GM23338 (cell line): ENCODE results near the gene UTS2R. TPM values are rescaled to one million over a fixed set of nuclear protein-coding genes. Genes with fewer than 3 reads are reported as not detected.

Source experiments
- ATAC-seq: fragments of 200-7000 bp; cut with Tn5 transposase; 3 replicates; pipeline ENCODE4 v1.9.1; 2020
- DNase-seq: peaks from one replicate; pipeline ENCODE4 v3.0.0-alpha.2; 2015; ENCODE audit warnings: low spot score
- H2AFZ ChIP-seq: fragments of 200-600 bp; sonication (generic); 2 replicates; pipeline ENCODE4 v1.8.0; 2016; ENCODE audit warnings: antibody characterized with exemption, mild to moderate bottlenecking, moderate library complexity
- H3F3A ChIP-seq: fragments of 200-600 bp; sonication (generic); replicated peaks from 2 replicates; pipeline ENCODE4 v1.8.0; 2017; ENCODE audit warnings: antibody characterized with exemption, mixed run types, low read depth
- H3K27ac ChIP-seq: fragments of 200-600 bp; sonication (generic); 2 replicates; pipeline ENCODE4 v1.6.1; 2016; ENCODE audit warnings: low read depth
- H3K27me3 ChIP-seq: fragments of 200-600 bp; sonication (generic); 2 replicates; pipeline ENCODE4 v1.8.0; 2016; ENCODE audit warnings: mild to moderate bottlenecking, mixed run types, moderate library complexity; ENCODE audit not compliant: insufficient read depth
- H3K36me3 ChIP-seq: fragments of 200-600 bp; sonication (generic); 2 replicates; pipeline ENCODE4 v1.8.0; 2016; ENCODE audit warnings: mild to moderate bottlenecking; ENCODE audit not compliant: insufficient read depth
- H3K4me1 ChIP-seq: fragments of 200-600 bp; sonication (generic); 2 replicates; pipeline ENCODE4 v1.8.0; 2016; ENCODE audit warnings: mild to moderate bottlenecking, moderate library complexity; ENCODE audit not compliant: insufficient read depth
- H3K4me2 ChIP-seq: fragments of 200-600 bp; sonication (generic); 2 replicates; pipeline ENCODE4 v1.7.1; 2017; ENCODE audit warnings: mixed run types
- H3K4me3 ChIP-seq: fragments of 200-600 bp; sonication (generic); 2 replicates; pipeline ENCODE4 v1.6.1; 2016; ENCODE audit warnings: mixed run types
- H3K79me2 ChIP-seq: fragments of 200-600 bp; sonication (generic); replicated peaks from 2 replicates; pipeline ENCODE4 v1.8.0; 2017; ENCODE audit warnings: mild to moderate bottlenecking; ENCODE audit not compliant: insufficient read depth
- H3K9me2 ChIP-seq: fragments of 200-600 bp; sonication (generic); 2 replicates; pipeline ENCODE4 v1.8.0; 2017; ENCODE audit not compliant: insufficient read depth
- H4K20me1 ChIP-seq: fragments of 200-600 bp; sonication (generic); replicated peaks from 2 replicates; pipeline ENCODE4 v1.8.0; 2017; ENCODE audit warnings: mild to moderate bottlenecking; ENCODE audit not compliant: insufficient read depth
- H3K27ac Mint-ChIP-seq: 2 replicates; pipeline ENCODE4 v1.8.0; 2020; ENCODE audit warnings: inconsistent platforms, mild to moderate bottlenecking, moderate library complexity, mixed read lengths
- H3K27me3 Mint-ChIP-seq: 3 replicates; pipeline ENCODE4 v1.8.0; 2022; ENCODE audit warnings: low read depth, mild to moderate bottlenecking, moderate library complexity, mixed read lengths, inconsistent platforms; ENCODE audit not compliant: insufficient read depth, poor library complexity
- H3K36me3 Mint-ChIP-seq: 3 replicates; pipeline ENCODE4 v1.8.0; 2021; ENCODE audit warnings: low read depth, mild to moderate bottlenecking, inconsistent platforms, moderate library complexity, mixed read lengths
- H3K4me1 Mint-ChIP-seq: 3 replicates; pipeline ENCODE4 v1.8.0; 2020; ENCODE audit warnings: mild to moderate bottlenecking, inconsistent platforms, mixed read lengths
- H3K4me3 Mint-ChIP-seq: 3 replicates; pipeline ENCODE4 v1.8.0; 2021; ENCODE audit warnings: moderate library complexity, mild to moderate bottlenecking, inconsistent platforms, mixed read lengths
- H3K9me3 Mint-ChIP-seq: 3 replicates; pipeline ENCODE4 v1.8.0; 2020; ENCODE audit warnings: moderate library complexity, mild to moderate bottlenecking, inconsistent platforms, mixed read lengths
- CREB1 ChIP-seq: fragments of 250-450 bp; sonication (Bioruptor Pico); IDR thresholded peaks from 2 replicates; pipeline ENCODE4 v1.5.0; 2020; ENCODE audit warnings: low read depth, mild to moderate bottlenecking, moderate library complexity
- EZH2 ChIP-seq: fragments of 200-600 bp; sonication (generic); IDR thresholded peaks from one replicate; pipeline ENCODE4 v1.8.0; 2017; ENCODE audit warnings: antibody characterized with exemption, mild to moderate bottlenecking, low read depth; ENCODE audit not compliant: unreplicated experiment
- EZH2phosphoT487 ChIP-seq: fragments of 200-600 bp; sonication (generic); IDR thresholded peaks from one replicate; pipeline ENCODE4 v1.8.1; 2018; ENCODE audit warnings: antibody characterized with exemption; ENCODE audit not compliant: unreplicated experiment
- JUNB ChIP-seq: IDR thresholded peaks from one replicate; pipeline ENCODE4 v1.6.1; 2016; ENCODE audit warnings: antibody characterized with exemption; ENCODE audit not compliant: unreplicated experiment
- NANOG ChIP-seq: IDR thresholded peaks from 2 replicates; pipeline ENCODE4 v1.6.1; 2016; ENCODE audit warnings: antibody characterized with exemption, borderline replicate concordance
- REST ChIP-seq: IDR thresholded peaks from one replicate; pipeline ENCODE4 v1.6.1; 2018; ENCODE audit warnings: antibody characterized with exemption; ENCODE audit not compliant: unreplicated experiment
- ZNF114 ChIP-seq: fragments of 250-450 bp; sonication (Bioruptor Pico); IDR thresholded peaks from 2 replicates; pipeline ENCODE4 v1.5.0; 2020; ENCODE audit warnings: mild to moderate bottlenecking, moderate library complexity
- ZNF331 ChIP-seq: fragments of 250-450 bp; sonication (Bioruptor Pico); IDR thresholded peaks from 2 replicates; pipeline ENCODE4 v1.5.0; 2020; ENCODE audit warnings: low read depth, mild to moderate bottlenecking, moderate library complexity
- ZNF462 ChIP-seq: fragments of 250-450 bp; sonication (Bioruptor Pico); IDR thresholded peaks from 2 replicates; pipeline ENCODE4 v1.5.0; 2020; ENCODE audit warnings: mild to moderate bottlenecking, moderate library complexity
- polyA plus RNA-seq: library from polyadenylated mRNA; unstranded; fragments of >200 nt; fragmentation: Nextera tagmentation; extraction: Ambion mirVana; gene quantifications from 2 replicates; pipeline ENCODE4 v1.2.1, GENCODE V29; 2016
- total RNA-seq: library from RNA; depleted of rRNA; stranded (reverse); fragments of >200 nt; shearing (Covaris generic); gene quantifications from 2 replicates; pipeline ENCODE4 v1.2.3, GENCODE V29; 2014

The UTS2R gene
- total and polyA plus RNA-seq, 2 experiments from 2014 or later = 0.49 TPM; not detected in 1

DNA sequence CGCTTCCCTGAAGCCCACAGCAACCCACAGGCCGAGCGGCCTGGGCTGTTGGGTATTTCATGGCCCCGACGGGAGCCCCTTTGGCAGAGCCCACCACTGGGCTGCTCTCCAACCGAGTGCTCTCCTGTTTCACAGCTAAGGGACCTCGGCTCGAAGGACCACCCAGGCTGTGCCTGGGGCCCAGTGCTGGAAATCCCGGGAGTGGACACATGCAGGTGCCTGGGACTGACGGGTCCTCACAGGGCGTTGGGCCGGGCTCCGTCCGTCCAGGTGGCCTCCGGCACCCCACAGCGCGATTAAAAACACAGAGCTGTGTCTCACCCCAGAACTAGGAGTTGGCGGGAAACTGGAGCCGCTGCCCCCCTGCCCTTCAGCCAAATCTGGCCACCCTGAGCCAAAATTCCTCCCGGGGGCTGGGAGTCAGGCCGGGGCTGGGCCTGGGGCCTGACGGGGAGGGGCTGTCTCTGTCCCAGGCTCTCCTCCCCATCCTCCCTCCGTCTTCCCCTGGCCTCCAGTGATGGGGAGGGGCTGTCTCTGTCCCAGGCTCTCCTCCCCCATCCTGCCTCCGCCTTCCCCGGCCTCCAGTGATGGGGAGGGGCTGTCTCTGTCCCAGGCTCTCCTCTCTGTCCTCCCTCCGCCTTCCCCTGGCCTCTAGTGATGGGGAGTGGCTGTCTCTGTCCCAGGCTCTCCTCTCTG is 14.1 kb downstream of the UTS2R start (continued):
- TF ChIP-seq ZNF462 (CRISPR knock-in tag) = no peak
- no peak for TF ChIP-seq CREB1 (CRISPR knock-in tag)
- no peak for TF ChIP-seq ZNF114 (CRISPR knock-in tag)

DNA sequence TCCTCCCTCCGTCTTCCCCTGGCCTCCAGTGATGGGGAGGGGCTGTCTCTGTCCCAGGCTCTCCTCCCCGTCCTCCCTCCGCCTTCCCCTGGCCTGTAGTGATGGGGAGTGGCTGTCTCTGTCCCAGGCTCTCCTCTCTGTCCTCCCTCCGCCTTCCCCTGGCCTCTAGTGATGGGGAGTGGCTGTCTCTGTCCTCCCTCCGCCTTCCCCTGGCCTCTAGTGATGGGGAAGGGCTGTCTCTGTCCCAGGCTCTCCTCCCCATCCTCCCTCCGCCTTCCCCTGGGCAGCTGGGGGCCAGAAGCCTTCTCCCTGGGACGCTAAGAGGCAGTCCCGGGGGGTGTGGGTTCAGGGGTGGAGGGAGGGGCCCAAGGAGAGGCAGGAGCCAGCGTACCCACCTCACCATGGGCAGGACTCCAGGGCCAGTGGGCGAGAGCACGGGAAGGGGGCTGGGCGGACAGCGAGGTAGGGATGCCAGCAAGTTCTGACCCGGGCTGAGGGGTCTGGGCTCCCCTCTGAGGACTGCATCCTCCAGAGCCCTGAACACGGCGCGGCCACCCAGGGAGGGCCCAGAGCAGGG is 14.8 kb downstream of the UTS2R start:
- Histone ChIP-seq H3F3A (no peaks in the 10 kb centered on the region), H3K36me3 (no peaks in the 10 kb centered on the region), H3K4me1 (no peaks in the 10 kb centered on the region), H3K4me3 (no peak overlapping the region), H3K27me3 (no peaks in the 10 kb centered on the region), H2AFZ (no peak overlapping the region), H3K9me2 (no peaks in the 10 kb centered on the region), H3K79me2 (no peaks in the 10 kb centered on the region), H3K4me2 (no peak overlapping the region), H3K27ac (no peak overlapping the region), H4K20me1 (no peaks in the 10 kb centered on the region)
- Mint-ChIP-seq H3K27ac (no peak overlapping the region), H3K27me3 (peaks cover 12% of the 10 kb centered on the region), H3K4me3 (no peak overlapping the region), H3K4me1 (peaks cover 6% of the 10 kb centered on the region), H3K36me3 (no peaks in the 10 kb centered on the region), H3K9me3 (no peaks in the 10 kb centered on the region)
- ATAC-seq = no peak
- DNase-seq = no peak
- TF ChIP-seq JUNB (no peak), CREB1 (CRISPR knock-in tag) (no peak), EZH2 (no peak), ZNF331 (no peak), EZH2phosphoT487 (no peak), NANOG (no peak), REST (no peak)
